ENCODE data around the gene DAPP1. TPM values are rescaled to one million over a fixed set of nuclear protein-coding genes. Genes with fewer than 3 reads are reported as not detected.

The DAPP1 gene
- total and polyA plus RNA-seq, 3 experiments from 2014 or later: 10.3 to 20.9 (median 18.8) TPM

DNA sequence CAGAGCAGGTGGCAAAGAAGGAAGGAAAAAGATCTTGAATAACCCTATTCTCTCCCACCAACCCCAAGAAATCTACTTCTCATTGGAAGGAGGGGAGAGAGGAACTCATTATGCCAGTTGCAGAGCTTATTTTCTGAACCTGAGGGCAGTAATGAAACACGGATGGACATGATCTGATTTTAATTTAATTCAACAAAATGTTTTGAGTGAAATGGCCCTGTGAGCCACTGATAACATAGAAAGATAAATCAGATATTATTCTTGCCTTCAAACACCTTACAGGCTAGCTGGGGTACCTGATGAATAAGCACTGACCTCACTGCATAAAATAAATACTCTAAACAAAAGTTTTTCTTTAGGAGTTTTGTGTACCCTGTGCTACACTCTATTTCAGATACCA, 30.3 kb downstream of the DAPP1 start:
- POLR2A ChIA-PET: no interaction called here
- H3K4me3 ChIP-seq (ENCODE audit: low read length): no peak overlapping the region
- H3K27me3 Mint-ChIP-seq: no peaks in the 10 kb centered on the region

GRCh38 chr4:99847362-99847976, 30.8 kb downstream of the DAPP1 start:
- Histone ChIP-seq H3K4me1 (ENCODE audit: insufficient read depth, low read length) (peaks cover 26% of the 10 kb centered on the region), H3K36me3 (ENCODE audit: insufficient read depth, low read length) (no peaks in the 10 kb centered on the region), H3K27ac (ENCODE audit: low read depth, low read length) (no peak overlapping the region), H3K27me3 (ENCODE audit: insufficient read depth, low read length, poor library complexity, severe bottlenecking) (no peaks in the 10 kb centered on the region), H3K9me3 (ENCODE audit: low read length) (no peaks in the 10 kb centered on the region), H3K4me3 (ENCODE audit: low read length) (no peak overlapping the region)
- CTCF ChIA-PET: interaction anchor here (3.4 kb wide), 1 partner anchor 39 kb away, joined by 11 read pairs; no protein-coding TSS in a partner anchor
- Mint-ChIP-seq H3K27ac (peak overlapping the region; percentile 0 to 89 (median 54)), H3K27me3 (no peaks in the 10 kb centered on the region), H3K9me3 (no peaks in the 10 kb centered on the region), H3K4me3 (peak overlapping the region in 3 of 7 donors; percentile 20 to 64 (median 27)), H3K4me1 (peaks cover 21 to 64% (median 43%) of the 10 kb centered on the region in 3 donors), H3K36me3 (peaks cover 0 to 8% (median 0%) of the 10 kb centered on the region in 3 donors)
- no peak for DNase-seq
- POLR2A ChIA-PET: no interaction called here

More for the DNA sequence above, 30.3 kb downstream of the DAPP1 start:
- Histone ChIP-seq H3K27ac (ENCODE audit: low read depth, low read length) (no peak overlapping the region), H3K36me3 (ENCODE audit: insufficient read depth, low read length) (no peaks in the 10 kb centered on the region), H3K27me3 (ENCODE audit: insufficient read depth, low read length, poor library complexity, severe bottlenecking) (no peaks in the 10 kb centered on the region), H3K9me3 (ENCODE audit: low read length) (no peaks in the 10 kb centered on the region), H3K4me1 (ENCODE audit: insufficient read depth, low read length) (peaks cover 26% of the 10 kb centered on the region)
- Mint-ChIP-seq H3K4me1 (peaks cover 18 to 58% (median 38%) of the 10 kb centered on the region in 3 donors), H3K36me3 (peaks cover 0 to 11% (median under 1%) of the 10 kb centered on the region in 3 donors), H3K27ac (peak overlapping the region in 7 of 8 donors; percentile 6 to 89 (median 38)), H3K4me3 (no peak overlapping the region), H3K9me3 (no peaks in the 10 kb centered on the region)
- CTCF ChIA-PET: interaction anchor here (1.5 to 3.4 kb wide), 2 partner anchors 17 to 38 kb away, joined by 4 to 11 read pairs; no protein-coding TSS in a partner anchor
- no peak for DNase-seq

DNA sequence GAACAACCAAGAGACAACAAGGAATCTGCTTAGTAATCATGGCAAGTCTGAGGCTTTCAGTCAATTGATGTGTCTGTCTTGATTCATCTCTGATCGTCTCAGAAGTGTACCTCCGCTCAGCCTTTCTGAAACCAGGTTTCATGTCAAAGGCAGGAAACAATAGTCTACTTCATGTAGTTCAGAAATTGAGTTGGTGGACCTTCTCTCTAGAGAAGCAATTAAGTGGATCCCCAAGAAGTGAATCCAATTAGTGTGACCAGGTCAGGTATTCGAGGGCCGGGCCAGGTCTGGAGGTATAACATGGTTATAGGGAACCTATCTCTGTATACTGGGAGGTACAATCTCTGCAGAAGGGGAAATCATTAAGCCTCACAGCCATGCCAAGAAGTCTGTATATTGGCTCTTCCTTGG, 32.0 kb downstream of the DAPP1 start:
- Histone ChIP-seq H3K9me3 (ENCODE audit: low read length) (no peaks in the 10 kb centered on the region), H3K27ac (ENCODE audit: low read depth, low read length) (no peak overlapping the region), H3K36me3 (ENCODE audit: insufficient read depth, low read length) (no peaks in the 10 kb centered on the region), H3K4me3 (ENCODE audit: low read length) (no peak overlapping the region), H3K4me1 (ENCODE audit: insufficient read depth, low read length) (peaks cover 26% of the 10 kb centered on the region), H3K27me3 (ENCODE audit: insufficient read depth, low read length, poor library complexity, severe bottlenecking) (no peaks in the 10 kb centered on the region)
- Mint-ChIP-seq H3K4me1 (peaks cover 21 to 71% (median 43%) of the 10 kb centered on the region in 3 donors), H3K9me3 (no peaks in the 10 kb centered on the region), H3K27me3 (no peaks in the 10 kb centered on the region), H3K27ac (peak overlapping the region in 4 of 8 donors; percentile 19 to 62 (median 40)), H3K4me3 (no peak overlapping the region), H3K36me3 (peaks cover 0 to 10% (median 5%) of the 10 kb centered on the region in 3 donors)
- no peak for DNase-seq
- ChIA-PET CTCF (no interaction called here), POLR2A (no interaction called here)

- POLR2A ChIA-PET: no interaction called here
- Mint-ChIP-seq H3K9me3 (peaks cover 0 to 4% (median 0%) of the 10 kb centered on the region in 5 donors), H3K4me3 (peak overlapping the region in 1 of 7 donors; percentile 19), H3K36me3 (peaks cover 5 to 17% (median 9%) of the 10 kb centered on the region in 3 donors), H3K27ac (peak overlapping the region in 3 of 8 donors; percentile 2 to 94 (median 90)), H3K4me1 (peaks cover 26 to 61% (median 46%) of the 10 kb centered on the region in 3 donors), H3K27me3 (no peaks in the 10 kb centered on the region)
- Histone ChIP-seq H3K4me3 (ENCODE audit: low read length) (no peak overlapping the region), H3K27ac (ENCODE audit: low read depth, low read length) (no peak overlapping the region), H3K4me1 (ENCODE audit: insufficient read depth, low read length) (peaks cover 12% of the 10 kb centered on the region), H3K27me3 (ENCODE audit: insufficient read depth, low read length, poor library complexity, severe bottlenecking) (no peaks in the 10 kb centered on the region), H3K9me3 (ENCODE audit: low read length) (no peaks in the 10 kb centered on the region), H3K36me3 (ENCODE audit: insufficient read depth, low read length) (no peaks in the 10 kb centered on the region)
- no peak for DNase-seq
- CTCF ChIA-PET: interaction anchor here (1.0 kb wide), 1 partner anchor 96 kb away, joined by 4 read pairs; no protein-coding TSS in a partner anchor
Measured at GRCh38 chr4:99852199-99852749, 35.6 kb downstream of the DAPP1 start.

DNA sequence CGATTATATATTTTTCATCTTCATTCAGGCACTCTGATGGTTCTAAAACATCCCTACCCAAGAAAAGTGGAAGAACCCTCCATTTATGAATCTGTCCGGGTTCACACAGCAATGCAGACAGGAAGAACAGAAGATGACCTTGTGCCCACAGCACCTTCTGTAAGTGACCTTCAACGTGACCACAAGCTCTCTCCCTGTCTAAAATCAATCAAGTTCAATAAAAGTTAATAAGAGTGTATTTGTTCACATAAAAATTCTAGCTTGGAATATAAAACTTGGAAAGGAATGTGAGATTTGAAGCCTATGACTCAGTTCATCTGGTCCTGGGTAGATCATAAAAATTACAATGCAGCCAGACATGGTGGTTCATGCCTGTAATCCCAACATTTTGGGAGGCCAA, 36.6 kb downstream of the DAPP1 start:
- Histone ChIP-seq H3K27me3 (ENCODE audit: insufficient read depth, low read length, poor library complexity, severe bottlenecking) (no peaks in the 10 kb centered on the region), H3K36me3 (ENCODE audit: insufficient read depth, low read length) (no peaks in the 10 kb centered on the region), H3K9me3 (ENCODE audit: low read length) (no peaks in the 10 kb centered on the region), H3K4me1 (ENCODE audit: insufficient read depth, low read length) (peaks cover 8% of the 10 kb centered on the region), H3K27ac (ENCODE audit: low read depth, low read length) (no peak overlapping the region), H3K4me3 (ENCODE audit: low read length) (no peak overlapping the region)
- CTCF ChIA-PET: no interaction called here
- H3K36me3 Mint-ChIP-seq: peaks cover 5 to 22% (median 10%) of the 10 kb centered on the region in 3 donors
- peaks cover 0 to 4% (median 0%) of the 10 kb centered on the region in 5 donors for H3K9me3 Mint-ChIP-seq
- no peaks in the 10 kb centered on the region for H3K27me3 Mint-ChIP-seq
- H3K4me1 Mint-ChIP-seq: peaks cover 26 to 53% (median 41%) of the 10 kb centered on the region in 3 donors
- no peak overlapping the region for H3K4me3 Mint-ChIP-seq
- POLR2A ChIA-PET: no interaction called here
- peak overlapping the region in 1 of 8 donors; percentile 8 for H3K27ac Mint-ChIP-seq
- DNase-seq: no peak

DNA sequence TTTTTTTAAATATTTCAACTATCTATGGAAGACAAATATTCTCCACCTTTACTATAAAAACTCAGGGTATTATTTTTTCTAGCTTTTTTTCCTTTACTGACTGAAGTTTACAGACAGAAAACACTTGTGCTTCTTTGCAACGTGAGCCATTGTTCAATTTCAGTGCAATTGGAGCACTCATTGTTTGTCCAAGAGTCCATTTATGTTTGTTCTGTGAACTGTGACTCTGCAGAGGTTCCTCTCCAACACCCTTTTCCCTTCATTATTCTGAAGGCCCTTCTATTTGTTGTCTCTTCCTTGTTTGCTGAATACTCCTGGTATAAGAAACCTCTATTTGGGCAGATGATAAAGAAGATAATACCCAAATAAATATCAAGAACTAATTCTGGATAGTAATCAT, 37.4 kb downstream of the DAPP1 start:
- H3K4me1 Mint-ChIP-seq: peaks cover 26 to 45% (median 38%) of the 10 kb centered on the region in 3 donors
- POLR2A ChIA-PET: no interaction called here
- no peak for DNase-seq
- peaks cover 5 to 23% (median 11%) of the 10 kb centered on the region in 3 donors for H3K36me3 Mint-ChIP-seq
- Histone ChIP-seq H3K4me3 (ENCODE audit: low read length) (no peak overlapping the region), H3K36me3 (ENCODE audit: insufficient read depth, low read length) (no peaks in the 10 kb centered on the region), H3K9me3 (ENCODE audit: low read length) (no peaks in the 10 kb centered on the region), H3K4me1 (ENCODE audit: insufficient read depth, low read length) (peaks cover 8% of the 10 kb centered on the region), H3K27ac (ENCODE audit: low read depth, low read length) (no peak overlapping the region), H3K27me3 (ENCODE audit: insufficient read depth, low read length, poor library complexity, severe bottlenecking) (no peaks in the 10 kb centered on the region)
- H3K4me3 Mint-ChIP-seq: no peak overlapping the region
- H3K27me3 Mint-ChIP-seq: no peaks in the 10 kb centered on the region
- peak overlapping the region in 1 of 8 donors; percentile 67 for H3K27ac Mint-ChIP-seq
- CTCF ChIA-PET: no interaction called here
- peaks cover 0 to 4% (median 0%) of the 10 kb centered on the region in 5 donors for H3K9me3 Mint-ChIP-seq

DNA sequence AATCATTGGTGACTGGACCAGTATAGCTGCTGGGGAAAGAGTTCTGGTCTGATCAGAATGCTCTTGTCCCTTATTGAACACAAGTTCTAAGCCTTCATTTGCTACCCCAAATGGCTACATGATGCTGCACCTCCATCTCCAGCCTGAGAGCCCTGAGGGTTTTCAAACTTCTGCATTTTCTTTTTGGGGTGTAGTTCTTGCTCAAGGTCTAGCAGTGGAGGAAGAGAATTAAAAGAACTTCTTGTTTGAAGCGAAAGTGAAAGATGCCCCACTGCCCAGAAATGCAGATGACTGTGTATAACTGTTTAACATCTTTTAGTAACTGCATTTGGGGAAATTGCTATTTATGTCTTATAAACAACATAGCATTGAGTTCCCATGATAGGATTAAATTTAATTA, 39.1 kb downstream of the DAPP1 start:
- H3K36me3 ChIP-seq (ENCODE audit: insufficient read depth, low read length): no peaks in the 10 kb centered on the region
- no peaks in the 10 kb centered on the region for H3K27me3 ChIP-seq (ENCODE audit: insufficient read depth, low read length, poor library complexity, severe bottlenecking)
- CTCF ChIA-PET: no interaction called here
- Mint-ChIP-seq H3K27me3 (no peaks in the 10 kb centered on the region), H3K4me1 (peaks cover 26 to 44% (median 38%) of the 10 kb centered on the region in 3 donors), H3K27ac (peak overlapping the region in 6 of 8 donors; percentile 11 to 91 (median 55)), H3K36me3 (peaks cover 10 to 31% (median 11%) of the 10 kb centered on the region in 3 donors), H3K4me3 (peak overlapping the region in 5 of 7 donors; percentile 40 to 78 (median 54)), H3K9me3 (peaks cover 0 to 4% (median 0%) of the 10 kb centered on the region in 5 donors)
- no peak overlapping the region for H3K4me3 ChIP-seq (ENCODE audit: low read length)
- H3K4me1 ChIP-seq (ENCODE audit: insufficient read depth, low read length): peaks cover 8% of the 10 kb centered on the region
- peak in 1 of 5 donors; percentile 1 for DNase-seq
- POLR2A ChIA-PET: no interaction called here
- no peak overlapping the region for H3K27ac ChIP-seq (ENCODE audit: low read depth, low read length)
- H3K9me3 ChIP-seq (ENCODE audit: low read length): no peaks in the 10 kb centered on the region

DNA sequence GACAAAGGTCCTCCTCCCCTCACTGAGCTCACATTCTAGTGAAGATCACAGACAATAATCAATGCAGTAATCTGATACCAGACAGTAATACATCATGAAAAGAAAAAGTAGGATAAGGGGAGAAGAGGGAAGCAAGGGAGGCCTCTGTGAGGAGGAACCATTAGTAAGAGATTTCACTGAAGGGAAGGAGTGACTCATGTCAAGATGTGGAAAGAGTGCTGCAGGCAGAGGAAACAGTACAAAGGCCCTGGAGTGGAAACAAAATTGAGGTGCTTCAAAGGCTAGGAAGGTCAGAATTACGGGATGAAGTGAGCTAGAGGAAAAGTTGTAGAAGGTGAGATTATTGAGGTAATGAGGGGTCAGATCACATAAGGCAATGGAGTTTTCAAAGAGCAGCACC, 39.5 kb downstream of the DAPP1 start:
- Histone ChIP-seq H3K4me1 (ENCODE audit: insufficient read depth, low read length) (peaks cover 8% of the 10 kb centered on the region), H3K27me3 (ENCODE audit: insufficient read depth, low read length, poor library complexity, severe bottlenecking) (no peaks in the 10 kb centered on the region), H3K4me3 (ENCODE audit: low read length) (no peak overlapping the region), H3K9me3 (ENCODE audit: low read length) (no peaks in the 10 kb centered on the region), H3K27ac (ENCODE audit: low read depth, low read length) (no peak overlapping the region), H3K36me3 (ENCODE audit: insufficient read depth, low read length) (peaks cover 2% of the 10 kb centered on the region)
- ChIA-PET CTCF (no interaction called here), POLR2A (no interaction called here)
- Mint-ChIP-seq H3K36me3 (peaks cover 10 to 33% (median 11%) of the 10 kb centered on the region in 3 donors), H3K27me3 (no peaks in the 10 kb centered on the region), H3K27ac (peak overlapping the region in 6 of 8 donors; percentile 62 to 98 (median 82)), H3K9me3 (peaks cover 0 to 4% (median 0%) of the 10 kb centered on the region in 5 donors), H3K4me1 (peaks cover 21 to 39% (median 33%) of the 10 kb centered on the region in 3 donors), H3K4me3 (peak overlapping the region in 6 of 7 donors; percentile 1 to 36 (median 8))
- DNase-seq: no peak
